ENCODE results near the gene EYA3. TPM values are rescaled to one million over a fixed set of nuclear protein-coding genes. Genes with fewer than 3 reads are reported as not detected.

EYA3 gene
- total RNA-seq, 1 experiment from 2014 or later: 29.4 TPM

- TF ChIP-seq RELA (CRISPR knock-in tag; IDR thresholded peaks at IDR 0.05; ENCODE audit: borderline replicate concordance) (no peak), SP1 (CRISPR knock-in tag; conservative IDR thresholded peaks at IDR 0.05) (no peak)
Measured at GRCh38 chr1:27934818-27935549, 153.4 kb downstream of the EYA3 start, which contains the start of gene SMPDL3B (continued).

GRCh38 chr1:27931759-27932158 lies 156.7 kb downstream of the EYA3 start:
- ChIA-PET CTCF (interaction anchor here (0.7 to 1.7 kb wide), 4 partner anchors 9 to 74 kb away, joined by 3 to 10 read pairs (median 3); partner anchors contain the start of gene XKR8), POLR2A (no interaction called here)
- Mint-ChIP-seq H3K27me3 (ENCODE audit: low read depth) (no peaks in the 10 kb centered on the region; the same call in 1 of the 2 replicates), H3K9me3 (no peaks in the 10 kb centered on the region), H3K27ac (no peak overlapping the region), H3K4me1 (peaks cover 30% of the 10 kb centered on the region), H3K36me3 (no peaks in the 10 kb centered on the region), H3K4me3 (no peak overlapping the region)
- no peak for DNase-seq (ENCODE audit: low spot score)
- TF ChIP-seq ZBTB21 (CRISPR knock-in tag; IDR thresholded peaks at IDR 0.05; ENCODE audit: borderline replicate concordance) (no peak), TEAD1 (CRISPR knock-in tag; IDR thresholded peaks at IDR 0.05) (no peak), E2F1 (CRISPR knock-in tag; IDR thresholded peaks at IDR 0.05) (no peak), ZSCAN18 (CRISPR knock-in tag; IDR thresholded peaks at IDR 0.05) (no peak), MAX (CRISPR knock-in tag; IDR thresholded peaks at IDR 0.05) (no peak), CREB1 (CRISPR knock-in tag; IDR thresholded peaks at IDR 0.05) (no peak), TP53 (CRISPR knock-in tag; IDR thresholded peaks at IDR 0.05) (no peak), TEAD4 (CRISPR knock-in tag; IDR thresholded peaks at IDR 0.05) (no peak), PREB (CRISPR knock-in tag; IDR thresholded peaks at IDR 0.05; ENCODE audit: borderline replicate concordance) (no peak), MLX (CRISPR knock-in tag; IDR thresholded peaks at IDR 0.05) (no peak), ZNF396 (CRISPR knock-in tag; IDR thresholded peaks at IDR 0.05; ENCODE audit: borderline replicate concordance) (no peak)
- ATAC-seq: no peak

- H3K27me3 Mint-ChIP-seq (ENCODE audit: low read depth): no peaks in the 10 kb centered on the region; the same call in 1 of the 2 replicates
- ATAC-seq (no peak), DNase-seq (ENCODE audit: low spot score) (no peak)
- peaks cover 26% of the 10 kb centered on the region for H3K4me1 Mint-ChIP-seq
- ChIA-PET CTCF (interaction anchor here (1.7 kb wide), 1 partner anchor 9 kb away, joined by 10 read pairs; no protein-coding TSS in a partner anchor), POLR2A (no interaction called here)
- no peak overlapping the region for H3K4me3 Mint-ChIP-seq
- no peaks in the 10 kb centered on the region for H3K36me3 Mint-ChIP-seq
- H3K9me3 Mint-ChIP-seq: no peaks in the 10 kb centered on the region
- no peak overlapping the region for H3K27ac Mint-ChIP-seq
- no peak for TF ChIP-seq ZSCAN18 (CRISPR knock-in tag; IDR thresholded peaks at IDR 0.05)
- TF ChIP-seq HMGA2 (CRISPR knock-in tag; IDR thresholded peaks at IDR 0.05): no peak
- no peak for TF ChIP-seq ARID4B (CRISPR knock-in tag; IDR thresholded peaks at IDR 0.05; ENCODE audit: borderline replicate concordance)
- no peak for TF ChIP-seq ZNF423 (CRISPR knock-in tag; IDR thresholded peaks at IDR 0.05)
- no peak for TF ChIP-seq SMAD4 (CRISPR knock-in tag; IDR thresholded peaks at IDR 0.05)
- no peak for TF ChIP-seq ZNF281 (CRISPR knock-in tag; IDR thresholded peaks at IDR 0.05)
- TF ChIP-seq ZNF138 (CRISPR knock-in tag; conservative IDR thresholded peaks at IDR 0.05): no peak
Measured at GRCh38 chr1:27931184-27931583, 157.2 kb downstream of the EYA3 start.

Measured in WTC11 (cell line).